ENCODE results near the gene AK8.

AK8 gene

GRCh38 chr9:132834343-132834742 lies 43.7 kb downstream of the AK8 start:
- Histone ChIP-seq H3K9me3 (ENCODE audit: insufficient read depth, low read depth, low read length) (no peaks in the 10 kb centered on the region), H4K20me1 (ENCODE audit: insufficient read depth, low read length, poor library complexity, severe bottlenecking) (no peaks in the 10 kb centered on the region), H2AFZ (ENCODE audit: low read length) (no peak overlapping the region), H3K36me3 (ENCODE audit: insufficient read depth, low read length) (no peaks in the 10 kb centered on the region), H3K9ac (ENCODE audit: low read depth, low read length, poor library complexity, severe bottlenecking) (no peak overlapping the region), H3K4me1 (ENCODE audit: insufficient read depth, low read length, poor library complexity, severe bottlenecking) (peaks cover 3% of the 10 kb centered on the region), H3K4me2 (ENCODE audit: low read depth, low read length, poor library complexity, severe bottlenecking) (no peak overlapping the region), H3K79me2 (ENCODE audit: insufficient read depth, low read length) (no peaks in the 10 kb centered on the region), H3F3A (ENCODE audit: low read depth) (no peaks in the 10 kb centered on the region), H3K27me3 (ENCODE audit: insufficient read depth, low read length, poor library complexity, severe bottlenecking) (no peaks in the 10 kb centered on the region), H3K9me2 (replicated peaks; ENCODE audit: low read depth, low read length) (no peaks in the 10 kb centered on the region), H3K4me3 (ENCODE audit: low read length, poor library complexity, severe bottlenecking) (no peak overlapping the region)
- TF ChIP-seq, protein P1, sequence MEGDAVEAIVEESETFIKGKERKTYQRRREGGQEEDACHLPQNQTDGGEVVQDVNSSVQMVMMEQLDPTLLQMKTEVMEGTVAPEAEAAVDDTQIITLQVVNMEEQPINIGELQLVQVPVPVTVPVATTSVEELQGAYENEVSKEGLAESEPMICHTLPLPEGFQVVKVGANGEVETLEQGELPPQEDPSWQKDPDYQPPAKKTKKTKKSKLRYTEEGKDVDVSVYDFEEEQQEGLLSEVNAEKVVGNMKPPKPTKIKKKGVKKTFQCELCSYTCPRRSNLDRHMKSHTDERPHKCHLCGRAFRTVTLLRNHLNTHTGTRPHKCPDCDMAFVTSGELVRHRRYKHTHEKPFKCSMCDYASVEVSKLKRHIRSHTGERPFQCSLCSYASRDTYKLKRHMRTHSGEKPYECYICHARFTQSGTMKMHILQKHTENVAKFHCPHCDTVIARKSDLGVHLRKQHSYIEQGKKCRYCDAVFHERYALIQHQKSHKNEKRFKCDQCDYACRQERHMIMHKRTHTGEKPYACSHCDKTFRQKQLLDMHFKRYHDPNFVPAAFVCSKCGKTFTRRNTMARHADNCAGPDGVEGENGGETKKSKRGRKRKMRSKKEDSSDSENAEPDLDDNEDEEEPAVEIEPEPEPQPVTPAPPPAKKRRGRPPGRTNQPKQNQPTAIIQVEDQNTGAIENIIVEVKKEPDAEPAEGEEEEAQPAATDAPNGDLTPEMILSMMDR (conservative IDR thresholded peaks at IDR 0.05; ENCODE audit: low read length): no peak
- no peak for TF ChIP-seq EZH2phosphoT487 (IDR thresholded peaks at IDR 0.05; ENCODE audit: borderline replicate concordance)

DNA sequence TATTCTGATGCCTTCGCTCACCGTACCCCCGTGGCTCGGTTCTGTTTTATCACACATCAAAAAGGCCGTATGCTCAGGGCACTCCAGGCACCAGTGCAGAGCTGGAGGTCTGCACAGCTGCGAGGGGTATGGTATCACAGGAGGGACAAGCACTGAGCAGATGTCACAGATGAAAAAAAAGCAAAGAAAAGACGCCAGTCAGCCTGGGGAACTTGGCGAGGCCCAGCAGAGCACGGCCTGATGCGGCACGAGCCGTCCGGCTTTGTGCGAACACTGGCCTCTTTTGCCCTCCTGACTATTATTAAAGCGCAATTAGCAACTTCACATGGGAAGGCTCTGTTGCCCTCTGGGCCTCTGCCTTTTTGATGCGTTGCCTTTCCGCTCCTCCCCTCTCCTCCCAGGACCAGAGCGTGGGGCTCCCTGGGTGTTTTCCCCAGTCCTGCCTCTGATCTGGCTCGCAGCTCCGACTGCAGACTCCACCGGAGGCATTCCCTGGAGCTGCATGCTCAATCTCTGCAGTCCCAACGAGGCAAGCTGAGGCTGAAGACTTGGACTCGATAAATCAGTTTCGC lies 44.4 kb downstream of the AK8 start:
- Histone ChIP-seq H2AFZ (ENCODE audit: low read length) (no peak overlapping the region), H3K9me2 (replicated peaks; ENCODE audit: low read depth, low read length) (no peaks in the 10 kb centered on the region), H3K9me3 (ENCODE audit: insufficient read depth, low read depth, low read length) (no peaks in the 10 kb centered on the region), H3K4me1 (ENCODE audit: insufficient read depth, low read length, poor library complexity, severe bottlenecking) (no peaks in the 10 kb centered on the region), H3K27me3 (ENCODE audit: insufficient read depth, low read length, poor library complexity, severe bottlenecking) (no peaks in the 10 kb centered on the region), H4K20me1 (ENCODE audit: insufficient read depth, low read length, poor library complexity, severe bottlenecking) (no peaks in the 10 kb centered on the region), H3K36me3 (ENCODE audit: insufficient read depth, low read length) (no peaks in the 10 kb centered on the region), H3F3A (ENCODE audit: low read depth) (no peaks in the 10 kb centered on the region), H3K79me2 (ENCODE audit: insufficient read depth, low read length) (no peaks in the 10 kb centered on the region), H3K9ac (ENCODE audit: low read depth, low read length, poor library complexity, severe bottlenecking) (no peak overlapping the region), H3K4me3 (ENCODE audit: low read length, poor library complexity, severe bottlenecking) (no peak overlapping the region), H3K4me2 (ENCODE audit: low read depth, low read length, poor library complexity, severe bottlenecking) (no peak overlapping the region)
- no peak for TF ChIP-seq EZH2phosphoT487 (IDR thresholded peaks at IDR 0.05; ENCODE audit: borderline replicate concordance)
- TF ChIP-seq, protein P1 (conservative IDR thresholded peaks at IDR 0.05; ENCODE audit: low read length): no peak

GRCh38 chr9:132832171-132832881 lies 45.8 kb downstream of the AK8 start:
- H3K4me2 ChIP-seq (ENCODE audit: low read depth, low read length, poor library complexity, severe bottlenecking): no peak overlapping the region
- H3K36me3 ChIP-seq (ENCODE audit: insufficient read depth, low read length): no peaks in the 10 kb centered on the region
- no peaks in the 10 kb centered on the region for H3K27me3 ChIP-seq (ENCODE audit: insufficient read depth, low read length, poor library complexity, severe bottlenecking)
- no peaks in the 10 kb centered on the region for H3K9me2 ChIP-seq (replicated peaks; ENCODE audit: low read depth, low read length)
- no peaks in the 10 kb centered on the region for H3F3A ChIP-seq (ENCODE audit: low read depth)
- TF ChIP-seq, protein P1 (conservative IDR thresholded peaks at IDR 0.05; ENCODE audit: low read length): no peak
- no peak for TF ChIP-seq EZH2phosphoT487 (IDR thresholded peaks at IDR 0.05; ENCODE audit: borderline replicate concordance)
- no peaks in the 10 kb centered on the region for H4K20me1 ChIP-seq (ENCODE audit: insufficient read depth, low read length, poor library complexity, severe bottlenecking)
- no peak overlapping the region for H3K9ac ChIP-seq (ENCODE audit: low read depth, low read length, poor library complexity, severe bottlenecking)
- no peak overlapping the region for H2AFZ ChIP-seq (ENCODE audit: low read length)
- H3K9me3 ChIP-seq (ENCODE audit: insufficient read depth, low read depth, low read length): no peaks in the 10 kb centered on the region
- no peak overlapping the region for H3K4me3 ChIP-seq (ENCODE audit: low read length, poor library complexity, severe bottlenecking)
- H3K4me1 ChIP-seq (ENCODE audit: insufficient read depth, low read length, poor library complexity, severe bottlenecking): no peaks in the 10 kb centered on the region
- no peaks in the 10 kb centered on the region for H3K79me2 ChIP-seq (ENCODE audit: insufficient read depth, low read length)

Data from Loucy (cell line).